Smooth muscle cell (in vitro differentiated cells): ENCODE measurements around the gene MIOS. TPM values are rescaled to one million over a fixed set of nuclear protein-coding genes. Genes with fewer than 3 reads are reported as not detected.

Experiments
- DNase-seq: peaks from one replicate; lab custom pipeline; 2025; ENCODE audit not compliant: unreplicated experiment; lab: John Stamatoyannopoulos, UW
- H2AFZ ChIP-seq: fragments of 200-600 bp; sonication (generic); 2 replicates; pipeline ENCODE4 v1.6.0; 2016; ENCODE audit warnings: antibody characterized with exemption, low read depth, mild to moderate bottlenecking
- H3F3A ChIP-seq: fragments of 200-600 bp; sonication (generic); 2 replicates; pipeline ENCODE4 v1.6.0; 2017; ENCODE audit warnings: antibody characterized with exemption, low read depth
- H3K27ac ChIP-seq: fragments of 200-600 bp; sonication (generic); 2 replicates; pipeline ENCODE4 v1.5.1; 2016; ENCODE audit warnings: low read depth, mild to moderate bottlenecking
- H3K27me3 ChIP-seq: fragments of 200-600 bp; sonication (generic); 2 replicates; pipeline ENCODE4 v1.6.1; 2016; ENCODE audit warnings: low read depth, mild to moderate bottlenecking
- H3K36me3 ChIP-seq: fragments of 200-600 bp; sonication (generic); 2 replicates; pipeline ENCODE4 v1.5.1; 2016; ENCODE audit warnings: low read depth
- H3K4me1 ChIP-seq: fragments of 200-600 bp; sonication (generic); 2 replicates; pipeline ENCODE4 v1.5.1; 2016; ENCODE audit warnings: low read depth
- H3K4me2 ChIP-seq: fragments of 200-600 bp; sonication (generic); 2 replicates; pipeline ENCODE4 v1.6.0; 2016; ENCODE audit warnings: mild to moderate bottlenecking
- H3K4me3 ChIP-seq: fragments of 200-600 bp; sonication (generic); 2 replicates; pipeline ENCODE4 v1.5.1; 2016; ENCODE audit warnings: mild to moderate bottlenecking
- H3K79me2 ChIP-seq: fragments of 200-600 bp; sonication (generic); 2 replicates; pipeline ENCODE4 v1.6.0; 2016; ENCODE audit warnings: low read depth, mild to moderate bottlenecking
- H3K9ac ChIP-seq: fragments of 200-600 bp; sonication (generic); 2 replicates; pipeline ENCODE4 v1.6.0; 2016; ENCODE audit warnings: low read depth
- H3K9me3 ChIP-seq: fragments of 200-600 bp; sonication (generic); replicated peaks from 2 replicates; pipeline ENCODE4 v1.5.1; 2016; ENCODE audit warnings: low read depth
- H4K20me1 ChIP-seq: fragments of 200-600 bp; sonication (generic); 2 replicates; pipeline ENCODE4 v1.6.0; 2016; ENCODE audit warnings: low read depth
- CTCF ChIP-seq: fragments of 200-600 bp; sonication (generic); IDR thresholded peaks from 2 replicates; pipeline ENCODE4 v1.5.1; 2017; ENCODE audit warnings: borderline replicate concordance, mild to moderate bottlenecking, antibody characterized with exemption; ENCODE audit not compliant: insufficient read depth, poor library complexity, severe bottlenecking
- WGBS: methylation state at CpG from one replicate; pipeline ENCODE4 v1.1.7; 2016; ENCODE audit warnings: low lambda C conversion rate; 5-methylcytosine and 5-hydroxymethylcytosine counted together
- polyA plus RNA-seq: library from polyadenylated mRNA; unstranded; fragments of >200 nt; fragmentation: Nextera tagmentation; extraction: Ambion mirVana; gene quantifications from 2 replicates; pipeline ENCODE4 v1.2.1, GENCODE V29; 2016
- total RNA-seq: library from RNA; depleted of rRNA; stranded (reverse); fragments of >200 nt; gene quantifications from 2 replicates; pipeline ENCODE4 v1.2.3, GENCODE V29; 2014

Gene MIOS
- total and polyA plus RNA-seq, 2 experiments from 2014 or later: 10.3 to 25.9 TPM

- no peak for TF ChIP-seq CTCF
- Histone ChIP-seq H3K79me2 (no peaks in the 10 kb centered on the region), H4K20me1 (no peaks in the 10 kb centered on the region), H3K27me3 (no peaks in the 10 kb centered on the region), H3K27ac (no peak overlapping the region), H3F3A (no peaks in the 10 kb centered on the region), H3K36me3 (peaks cover 2% of the 10 kb centered on the region), H3K9me3 (no peaks in the 10 kb centered on the region), H3K9ac (no peak overlapping the region), H3K4me1 (no peaks in the 10 kb centered on the region), H2AFZ (no peak overlapping the region), H3K4me3 (no peak overlapping the region), H3K4me2 (no peak overlapping the region)
- 84% methylated on average over 1 of the region's 1 CpG for WGBS
- DNase-seq: no peak
Measured at GRCh38 chr7:7612519-7612918, 45.8 kb downstream of the MIOS start.

GRCh38 chr7:7613210-7613609, 46.5 kb downstream of the MIOS start:
- H3K27ac ChIP-seq: no peak overlapping the region
- WGBS: 93% methylated on average over 1 of the region's 1 CpG
- no peaks in the 10 kb centered on the region for H3K4me1 ChIP-seq
- H3K27me3 ChIP-seq: no peaks in the 10 kb centered on the region
- H3F3A ChIP-seq: no peaks in the 10 kb centered on the region
- no peak overlapping the region for H3K9ac ChIP-seq
- H3K4me2 ChIP-seq: no peak overlapping the region
- no peak overlapping the region for H2AFZ ChIP-seq
- no peak for DNase-seq
- no peaks in the 10 kb centered on the region for H3K36me3 ChIP-seq
- no peaks in the 10 kb centered on the region for H4K20me1 ChIP-seq
- no peak overlapping the region for H3K4me3 ChIP-seq
- no peaks in the 10 kb centered on the region for H3K9me3 ChIP-seq
- TF ChIP-seq CTCF: no peak
- no peaks in the 10 kb centered on the region for H3K79me2 ChIP-seq

GRCh38 chr7:7614018-7614741, 47.5 kb downstream of the MIOS start:
- H3K9ac ChIP-seq: no peak overlapping the region
- no peaks in the 10 kb centered on the region for H3K79me2 ChIP-seq
- no peak overlapping the region for H3K27ac ChIP-seq
- H3K4me1 ChIP-seq: no peaks in the 10 kb centered on the region
- no peaks in the 10 kb centered on the region for H3F3A ChIP-seq
- no peak overlapping the region for H2AFZ ChIP-seq
- no peak for DNase-seq
- no peak for TF ChIP-seq CTCF
- WGBS: 88% methylated on average over 4 of the region's 4 CpGs
- H3K27me3 ChIP-seq: no peaks in the 10 kb centered on the region
- no peaks in the 10 kb centered on the region for H4K20me1 ChIP-seq
- H3K4me3 ChIP-seq: no peak overlapping the region
- H3K36me3 ChIP-seq: no peaks in the 10 kb centered on the region
- no peak overlapping the region for H3K4me2 ChIP-seq
- no peaks in the 10 kb centered on the region for H3K9me3 ChIP-seq

GRCh38 chr7:7617550-7617949, 50.9 kb downstream of the MIOS start:
- H3K36me3 ChIP-seq: no peaks in the 10 kb centered on the region
- no peaks in the 10 kb centered on the region for H3K27me3 ChIP-seq
- H3K9me3 ChIP-seq: no peaks in the 10 kb centered on the region
- no peak overlapping the region for H3K27ac ChIP-seq
- no peaks in the 10 kb centered on the region for H3F3A ChIP-seq
- no peak for TF ChIP-seq CTCF
- 86% methylated on average over 3 of the region's 3 CpGs for WGBS
- no peaks in the 10 kb centered on the region for H4K20me1 ChIP-seq
- H3K9ac ChIP-seq: no peak overlapping the region
- no peaks in the 10 kb centered on the region for H3K4me1 ChIP-seq
- DNase-seq: no peak
- H2AFZ ChIP-seq: no peak overlapping the region
- H3K4me2 ChIP-seq: no peak overlapping the region
- H3K4me3 ChIP-seq: no peak overlapping the region
- H3K79me2 ChIP-seq: no peaks in the 10 kb centered on the region
